HEK293T (cell line): Measurements from ENCODE around the gene TYRO3.

Experiments used
- ARNT ChIP-seq: fragments of 450-650 bp; IDR thresholded peaks from 2 replicates; pipeline ENCODE4 v1.6.1; 2017; ENCODE audit warnings: mild to moderate bottlenecking
- BHLHE40 ChIP-seq: fragments of 450-650 bp; IDR thresholded peaks from 2 replicates; pipeline ENCODE4 v1.6.1; 2016; ENCODE audit warnings: mild to moderate bottlenecking, moderate library complexity, borderline replicate concordance
- ELF4 ChIP-seq: fragments of 450-650 bp; IDR thresholded peaks from 2 replicates; pipeline ENCODE4 v1.6.1; 2017; ENCODE audit warnings: antibody characterized with exemption
- FOXA1 ChIP-seq: fragments of 450-650 bp; IDR thresholded peaks from 2 replicates; pipeline ENCODE4 v1.6.1; 2016; ENCODE audit warnings: mild to moderate bottlenecking
- FOXK2 ChIP-seq: fragments of 450-650 bp; IDR thresholded peaks from 2 replicates; pipeline ENCODE4 v1.6.1; 2016; ENCODE audit warnings: mild to moderate bottlenecking
- FOXM1 ChIP-seq: fragments of 450-650 bp; IDR thresholded peaks from 2 replicates; pipeline ENCODE4 v1.6.1; 2017; ENCODE audit warnings: mild to moderate bottlenecking, borderline replicate concordance
- HDGF ChIP-seq: fragments of 450-650 bp; IDR thresholded peaks from 2 replicates; pipeline ENCODE4 v1.6.1; 2017; ENCODE audit warnings: antibody characterized with exemption, borderline replicate concordance
- LEF1 ChIP-seq: fragments of 450-650 bp; IDR thresholded peaks from 2 replicates; pipeline ENCODE4 v1.6.1; 2017; ENCODE audit warnings: mild to moderate bottlenecking, borderline replicate concordance
- SP1 ChIP-seq: fragments of 450-650 bp; IDR thresholded peaks from 2 replicates; pipeline ENCODE4 v1.6.1; 2017
- SUZ12 ChIP-seq: fragments of 450-650 bp; IDR thresholded peaks from 2 replicates; pipeline ENCODE4 v1.6.1; 2016; ENCODE audit warnings: mild to moderate bottlenecking
- TARDBP ChIP-seq: fragments of 450-650 bp; IDR thresholded peaks from 2 replicates; pipeline ENCODE4 v1.6.1; 2016
- ZNF384 ChIP-seq: fragments of 450-650 bp; IDR thresholded peaks from 2 replicates; pipeline ENCODE4 v1.6.1; 2016

DNA sequence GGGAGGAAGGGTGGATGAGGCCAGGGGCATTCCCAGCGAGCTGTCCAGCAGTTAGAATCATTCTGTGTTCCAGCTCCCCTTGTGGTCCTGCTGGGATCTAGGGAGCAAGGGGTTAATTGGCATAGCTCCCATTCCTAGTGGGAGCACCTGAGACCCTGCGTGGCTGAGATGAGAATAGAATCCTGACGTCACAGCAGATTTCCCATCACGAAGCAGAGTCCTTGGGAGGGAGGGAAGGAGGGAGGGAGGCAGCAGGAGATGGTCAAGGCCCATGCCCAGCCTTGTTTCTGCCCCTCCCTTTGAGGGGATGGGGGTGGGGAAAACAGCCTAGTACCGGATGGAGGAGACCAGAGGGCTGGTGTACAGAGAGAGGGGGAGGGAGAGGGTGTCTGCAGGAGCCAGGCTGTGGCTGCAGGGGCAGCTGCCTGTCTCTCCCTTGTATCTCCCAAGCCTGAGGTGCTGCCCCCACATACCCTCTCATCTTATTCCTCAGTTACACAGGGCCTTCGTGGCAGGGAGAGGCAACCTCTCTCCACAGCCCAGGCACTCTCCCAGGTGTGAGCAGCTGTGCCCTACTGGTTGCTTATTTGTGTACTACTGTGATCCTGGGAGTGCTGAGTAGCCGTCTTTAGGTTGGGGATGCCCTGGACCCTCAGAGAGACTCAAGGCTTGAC lies 5.4 kb downstream of the TYRO3 start:
- TF ChIP-seq ARNT = no peak
- no peak for TF ChIP-seq FOXA1
- no peak for TF ChIP-seq SP1
- no peak for TF ChIP-seq SUZ12
- TF ChIP-seq LEF1 = no peak
- TF ChIP-seq ELF4 = no peak
- no peak for TF ChIP-seq BHLHE40
- TF ChIP-seq TARDBP = no peak
- no peak for TF ChIP-seq FOXK2
- TF ChIP-seq FOXM1 = no peak
- TF ChIP-seq ZNF384 = no peak
- no peak for TF ChIP-seq HDGF
